ENCODE results near the gene SIRPA.

The SIRPA gene

GRCh38 chr20:1928154-1928553 lies 32.9 kb downstream of the SIRPA start:
- Histone ChIP-seq H3K4me2 (ENCODE audit: low read length) (no peak overlapping the region), H3K9ac (ENCODE audit: low read length) (no peak overlapping the region)

GRCh38 chr20:1928782-1929181 lies 33.6 kb downstream of the SIRPA start:
- H3K36me3 ChIP-seq (replicated peaks; ENCODE audit: low read depth, low read length), result peaks cover 26% of the 10 kb centered on the region
- H3K4me3 ChIP-seq (ENCODE audit: low read length), result no peak overlapping the region
- H3K27me3 ChIP-seq (ENCODE audit: low read depth, low read length), result no peaks in the 10 kb centered on the region
- H2AFZ ChIP-seq (ENCODE audit: low read depth, low read length), result no peak overlapping the region
- no peak overlapping the region for H3K9ac ChIP-seq (ENCODE audit: low read length)
- no peaks in the 10 kb centered on the region for H3K79me2 ChIP-seq (ENCODE audit: low read length)
- no peak overlapping the region for H3K4me2 ChIP-seq (ENCODE audit: low read length)
- TF ChIP-seq CTCF (IDR thresholded peaks at IDR 0.05; ENCODE audit: low read depth, low read length) (no peak), EZH2phosphoT487 (IDR thresholded peaks at IDR 0.05; ENCODE audit: low read depth) (no peak)
- no peak overlapping the region for H3K27ac ChIP-seq (ENCODE audit: low read length)
- H3K4me1 ChIP-seq (ENCODE audit: low read length), result no peaks in the 10 kb centered on the region
- H3K9me3 ChIP-seq (ENCODE audit: insufficient read depth, low read length), result no peaks in the 10 kb centered on the region
- 0 out of 2 replicates have a peak, but pooled peaks cover 6% of the 10 kb centered on the region for H4K20me1 ChIP-seq (ENCODE audit: insufficient read depth, low read length)

More at GRCh38 chr20:1928154-1928553, 32.9 kb downstream of the SIRPA start:
- H3K9me3 ChIP-seq (ENCODE audit: insufficient read depth, low read length), result no peaks in the 10 kb centered on the region
- no peaks in the 10 kb centered on the region for H3K27me3 ChIP-seq (ENCODE audit: low read depth, low read length)
- H3K36me3 ChIP-seq (replicated peaks; ENCODE audit: low read depth, low read length), result peaks cover 28% of the 10 kb centered on the region
- TF ChIP-seq CTCF (IDR thresholded peaks at IDR 0.05; ENCODE audit: low read depth, low read length), result no peak
- TF ChIP-seq EZH2phosphoT487 (IDR thresholded peaks at IDR 0.05; ENCODE audit: low read depth), result no peak
- no peak overlapping the region for H3K27ac ChIP-seq (ENCODE audit: low read length)
- 0 out of 2 replicates have a peak, but pooled peaks cover 6% of the 10 kb centered on the region for H4K20me1 ChIP-seq (ENCODE audit: insufficient read depth, low read length)
- H2AFZ ChIP-seq (ENCODE audit: low read depth, low read length), result no peak overlapping the region
- H3K79me2 ChIP-seq (ENCODE audit: low read length), result no peaks in the 10 kb centered on the region
- no peak overlapping the region for H3K4me3 ChIP-seq (ENCODE audit: low read length)
- H3K4me1 ChIP-seq (ENCODE audit: low read length), result no peaks in the 10 kb centered on the region

GRCh38 chr20:1929460-1929859 lies 34.3 kb downstream of the SIRPA start:
- H3K4me1 ChIP-seq (ENCODE audit: low read length), result no peaks in the 10 kb centered on the region
- H3K9me3 ChIP-seq (ENCODE audit: insufficient read depth, low read length), result no peaks in the 10 kb centered on the region
- TF ChIP-seq EZH2phosphoT487 (IDR thresholded peaks at IDR 0.05; ENCODE audit: low read depth) (no peak), CTCF (IDR thresholded peaks at IDR 0.05; ENCODE audit: low read depth, low read length) (no peak)
- no peak overlapping the region for H2AFZ ChIP-seq (ENCODE audit: low read depth, low read length)
- H3K4me2 ChIP-seq (ENCODE audit: low read length), result no peak overlapping the region
- no peaks in the 10 kb centered on the region for H3K27me3 ChIP-seq (ENCODE audit: low read depth, low read length)
- H3K27ac ChIP-seq (ENCODE audit: low read length), result no peak overlapping the region
- no peak overlapping the region for H3K4me3 ChIP-seq (ENCODE audit: low read length)
- H3K36me3 ChIP-seq (replicated peaks; ENCODE audit: low read depth, low read length), result peaks cover 23% of the 10 kb centered on the region
- H3K79me2 ChIP-seq (ENCODE audit: low read length), result no peaks in the 10 kb centered on the region
- H4K20me1 ChIP-seq (ENCODE audit: insufficient read depth, low read length), result 0 out of 2 replicates have a peak, but pooled peaks cover 2% of the 10 kb centered on the region
- H3K9ac ChIP-seq (ENCODE audit: low read length), result no peak overlapping the region

GRCh38 chr20:1930165-1930564 lies 35.0 kb downstream of the SIRPA start:
- peaks cover 21% of the 10 kb centered on the region for H3K36me3 ChIP-seq (replicated peaks; ENCODE audit: low read depth, low read length)
- no peak overlapping the region for H3K4me3 ChIP-seq (ENCODE audit: low read length)
- H3K9me3 ChIP-seq (ENCODE audit: insufficient read depth, low read length), result no peaks in the 10 kb centered on the region
- no peaks in the 10 kb centered on the region for H3K27me3 ChIP-seq (ENCODE audit: low read depth, low read length)
- no peaks in the 10 kb centered on the region for H4K20me1 ChIP-seq (ENCODE audit: insufficient read depth, low read length)
- no peaks in the 10 kb centered on the region for H3K79me2 ChIP-seq (ENCODE audit: low read length)
- H3K4me1 ChIP-seq (ENCODE audit: low read length), result no peaks in the 10 kb centered on the region
- no peak overlapping the region for H3K9ac ChIP-seq (ENCODE audit: low read length)
- TF ChIP-seq EZH2phosphoT487 (IDR thresholded peaks at IDR 0.05; ENCODE audit: low read depth) (no peak), CTCF (IDR thresholded peaks at IDR 0.05; ENCODE audit: low read depth, low read length) (no peak)
- H3K4me2 ChIP-seq (ENCODE audit: low read length), result no peak overlapping the region
- H3K27ac ChIP-seq (ENCODE audit: low read length), result no peak overlapping the region
- no peak overlapping the region for H2AFZ ChIP-seq (ENCODE audit: low read depth, low read length)
